ENCODE results near the gene IFIT1B. TPM values are rescaled to one million over a fixed set of nuclear protein-coding genes. Genes with fewer than 3 reads are reported as not detected.

IFIT1B gene
- total and polyA plus RNA-seq, 9 of the 15 experiments (the other 6 are each of a cell fraction or from before 2014, with no cell fraction given): not detected

DNA sequence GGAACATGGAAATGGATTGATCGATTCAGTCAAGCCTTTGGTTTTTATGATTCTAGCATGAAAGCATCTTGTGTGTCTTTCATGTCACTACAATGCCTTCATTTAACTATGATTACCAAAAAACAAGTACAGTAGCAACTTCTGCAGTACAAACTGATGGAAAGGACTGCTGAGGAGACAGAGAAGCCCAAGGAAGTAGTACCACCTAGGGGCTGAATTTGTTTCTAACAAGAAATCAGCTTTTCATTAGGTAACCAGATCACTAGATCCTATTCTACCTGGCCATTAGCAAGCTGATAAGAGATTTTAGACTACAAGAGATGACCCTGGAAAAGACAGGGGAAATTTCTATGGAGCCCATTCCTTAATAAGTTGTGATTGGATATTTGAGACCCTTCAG is 11.4 kb downstream of the IFIT1B start:
- intact Hi-C loops (cut with micrococcal nuclease): loop anchor here (1.0 kb wide), 1 partner anchor 96 kb away; no protein-coding TSS in a partner anchor
- Histone ChIP-seq H3K36me3 (ENCODE audit: control insufficient read depth, insufficient read depth, low read length) (no peaks in the 10 kb centered on the region), H3K9ac (ENCODE audit: insufficient read depth in 1 of 2, low read depth in 2 of 2, low read length in 2 of 2) (no peak overlapping the region), H3K9me1 (ENCODE audit: control insufficient read depth, insufficient read depth, low read length) (no peaks in the 10 kb centered on the region), H3K9me3 (replicated peaks; ENCODE audit: control insufficient read depth, insufficient read depth, low read depth, low read length) (no peaks in the 10 kb centered on the region), H4K20me1 (replicated peaks; ENCODE audit: control insufficient read depth, insufficient read depth, low read length) (no peaks in the 10 kb centered on the region), H3K79me2 (ENCODE audit: control insufficient read depth, insufficient read depth, low read length) (no peaks in the 10 kb centered on the region), H3K27ac (ENCODE audit: extremely low read depth, low read depth, low read length) (no peak overlapping the region), H3K27me3 (ENCODE audit: control insufficient read depth in 2 of 2, insufficient read depth in 2 of 2, low read length in 2 of 2) (no peaks in the 10 kb centered on the region), H3K4me1 (replicated peaks in 1 of 2; ENCODE audit: control insufficient read depth in 2 of 2, insufficient read depth in 2 of 2, low read length in 2 of 2) (peaks cover 0 to 8% of the 10 kb centered on the region in 2 experiments; a peak in 3 of 5 replicates), H3K4me2 (ENCODE audit: insufficient read depth, low read length) (no peak overlapping the region), H3K4me3 (no peak overlapping the region), H2AFZ (ENCODE audit: low read depth, low read length) (no peak overlapping the region)
- in situ Hi-C loops (cut with MboI): no loop called here
- peak in 1 of 4 experiments; percentile 29 for DNase-seq (ENCODE audit: extremely low read depth in 1 of 4, low spot score in 3 of 4)
- POLR2A ChIA-PET: no interaction called here
- WGBS (ENCODE audit: insufficient coverage, low coverage, missing lambda C conversion rate): 36% methylated on average over 1 of the region's 1 CpG
- no TSS peak for BruUV-seq (replicated peaks)
- ATAC-seq: peak; percentile 59; the same call in 2 of the 3 replicates
- no peak for FAIRE-seq
- CTCF ChIA-PET (ENCODE audit: low intra/inter-chr PET ratio): interaction anchor here (1.0 kb wide), 1 partner anchor 172 kb away, joined by 5 read pairs; no protein-coding TSS in a partner anchor
- peak; percentile 68 to 82 for TF ChIP-seq RAD21 (CRISPR knock-in tag; conservative IDR thresholded peaks at IDR 0.05 in 1 of 2, IDR thresholded peaks at IDR 0.05 in 1 of 2)
- TF ChIP-seq DIDO1 (tag; IDR thresholded peaks at IDR 0.05; ENCODE audit: low read depth): no peak
- TF ChIP-seq, protein P1, sequence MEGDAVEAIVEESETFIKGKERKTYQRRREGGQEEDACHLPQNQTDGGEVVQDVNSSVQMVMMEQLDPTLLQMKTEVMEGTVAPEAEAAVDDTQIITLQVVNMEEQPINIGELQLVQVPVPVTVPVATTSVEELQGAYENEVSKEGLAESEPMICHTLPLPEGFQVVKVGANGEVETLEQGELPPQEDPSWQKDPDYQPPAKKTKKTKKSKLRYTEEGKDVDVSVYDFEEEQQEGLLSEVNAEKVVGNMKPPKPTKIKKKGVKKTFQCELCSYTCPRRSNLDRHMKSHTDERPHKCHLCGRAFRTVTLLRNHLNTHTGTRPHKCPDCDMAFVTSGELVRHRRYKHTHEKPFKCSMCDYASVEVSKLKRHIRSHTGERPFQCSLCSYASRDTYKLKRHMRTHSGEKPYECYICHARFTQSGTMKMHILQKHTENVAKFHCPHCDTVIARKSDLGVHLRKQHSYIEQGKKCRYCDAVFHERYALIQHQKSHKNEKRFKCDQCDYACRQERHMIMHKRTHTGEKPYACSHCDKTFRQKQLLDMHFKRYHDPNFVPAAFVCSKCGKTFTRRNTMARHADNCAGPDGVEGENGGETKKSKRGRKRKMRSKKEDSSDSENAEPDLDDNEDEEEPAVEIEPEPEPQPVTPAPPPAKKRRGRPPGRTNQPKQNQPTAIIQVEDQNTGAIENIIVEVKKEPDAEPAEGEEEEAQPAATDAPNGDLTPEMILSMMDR (IDR thresholded peaks at IDR 0.05 in 2 of 3, conservative IDR thresholded peaks at IDR 0.05 in 1 of 3; ENCODE audit: insufficient read depth in 2 of 3, low read depth in 1 of 3, low read length in 3 of 3): peak in 2 of 3 experiments; percentile 30 to 58; a peak in 2 of 6 replicates
- TF ChIP-seq, protein P2, sequence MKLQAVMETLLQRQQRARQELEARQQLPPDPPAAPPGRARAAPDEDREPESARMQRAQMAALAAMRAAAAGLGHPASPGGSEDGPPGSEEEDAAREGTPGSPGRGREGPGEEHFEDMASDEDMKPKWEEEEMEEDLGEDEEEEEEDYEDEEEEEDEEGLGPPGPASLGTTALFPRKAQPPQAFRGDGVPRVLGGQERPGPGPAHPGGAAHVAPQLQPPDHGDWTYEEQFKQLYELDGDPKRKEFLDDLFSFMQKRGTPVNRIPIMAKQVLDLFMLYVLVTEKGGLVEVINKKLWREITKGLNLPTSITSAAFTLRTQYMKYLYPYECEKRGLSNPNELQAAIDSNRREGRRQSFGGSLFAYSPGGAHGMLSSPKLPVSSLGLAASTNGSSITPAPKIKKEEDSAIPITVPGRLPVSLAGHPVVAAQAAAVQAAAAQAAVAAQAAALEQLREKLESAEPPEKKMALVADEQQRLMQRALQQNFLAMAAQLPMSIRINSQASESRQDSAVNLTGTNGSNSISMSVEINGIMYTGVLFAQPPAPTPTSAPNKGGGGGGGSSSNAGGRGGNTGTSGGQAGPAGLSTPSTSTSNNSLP (IDR thresholded peaks at IDR 0.05; ENCODE audit: borderline replicate concordance, low read depth, low read length): 0 out of 2 replicates have a peak, but pooled peaks have one; percentile 12
- TF ChIP-seq, protein P3, sequence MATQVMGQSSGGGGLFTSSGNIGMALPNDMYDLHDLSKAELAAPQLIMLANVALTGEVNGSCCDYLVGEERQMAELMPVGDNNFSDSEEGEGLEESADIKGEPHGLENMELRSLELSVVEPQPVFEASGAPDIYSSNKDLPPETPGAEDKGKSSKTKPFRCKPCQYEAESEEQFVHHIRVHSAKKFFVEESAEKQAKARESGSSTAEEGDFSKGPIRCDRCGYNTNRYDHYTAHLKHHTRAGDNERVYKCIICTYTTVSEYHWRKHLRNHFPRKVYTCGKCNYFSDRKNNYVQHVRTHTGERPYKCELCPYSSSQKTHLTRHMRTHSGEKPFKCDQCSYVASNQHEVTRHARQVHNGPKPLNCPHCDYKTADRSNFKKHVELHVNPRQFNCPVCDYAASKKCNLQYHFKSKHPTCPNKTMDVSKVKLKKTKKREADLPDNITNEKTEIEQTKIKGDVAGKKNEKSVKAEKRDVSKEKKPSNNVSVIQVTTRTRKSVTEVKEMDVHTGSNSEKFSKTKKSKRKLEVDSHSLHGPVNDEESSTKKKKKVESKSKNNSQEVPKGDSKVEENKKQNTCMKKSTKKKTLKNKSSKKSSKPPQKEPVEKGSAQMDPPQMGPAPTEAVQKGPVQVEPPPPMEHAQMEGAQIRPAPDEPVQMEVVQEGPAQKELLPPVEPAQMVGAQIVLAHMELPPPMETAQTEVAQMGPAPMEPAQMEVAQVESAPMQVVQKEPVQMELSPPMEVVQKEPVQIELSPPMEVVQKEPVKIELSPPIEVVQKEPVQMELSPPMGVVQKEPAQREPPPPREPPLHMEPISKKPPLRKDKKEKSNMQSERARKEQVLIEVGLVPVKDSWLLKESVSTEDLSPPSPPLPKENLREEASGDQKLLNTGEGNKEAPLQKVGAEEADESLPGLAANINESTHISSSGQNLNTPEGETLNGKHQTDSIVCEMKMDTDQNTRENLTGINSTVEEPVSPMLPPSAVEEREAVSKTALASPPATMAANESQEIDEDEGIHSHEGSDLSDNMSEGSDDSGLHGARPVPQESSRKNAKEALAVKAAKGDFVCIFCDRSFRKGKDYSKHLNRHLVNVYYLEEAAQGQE (IDR thresholded peaks at IDR 0.05; ENCODE audit: borderline replicate concordance): peak; percentile 39; the same call in 1 of the 2 replicates
- TF ChIP-seq, protein P3 (CRISPR knock-in tag; IDR thresholded peaks at IDR 0.05; ENCODE audit: low read depth): no peak
- no peak for TF ChIP-seq ZNF778 (CRISPR knock-in tag; IDR thresholded peaks at IDR 0.05)

All from K562 (cell line).